ENCODE results near the gene GASK1A.
A peak's percentile ranks its signal among the peaks of the same experiment; 100 is the strongest.
"Not testable (repeated sequence)": the region's sequence is repeated elsewhere in the genome, so short reads cannot be mapped to it uniquely, and the experiment has no call there.

Gene GASK1A

DNA sequence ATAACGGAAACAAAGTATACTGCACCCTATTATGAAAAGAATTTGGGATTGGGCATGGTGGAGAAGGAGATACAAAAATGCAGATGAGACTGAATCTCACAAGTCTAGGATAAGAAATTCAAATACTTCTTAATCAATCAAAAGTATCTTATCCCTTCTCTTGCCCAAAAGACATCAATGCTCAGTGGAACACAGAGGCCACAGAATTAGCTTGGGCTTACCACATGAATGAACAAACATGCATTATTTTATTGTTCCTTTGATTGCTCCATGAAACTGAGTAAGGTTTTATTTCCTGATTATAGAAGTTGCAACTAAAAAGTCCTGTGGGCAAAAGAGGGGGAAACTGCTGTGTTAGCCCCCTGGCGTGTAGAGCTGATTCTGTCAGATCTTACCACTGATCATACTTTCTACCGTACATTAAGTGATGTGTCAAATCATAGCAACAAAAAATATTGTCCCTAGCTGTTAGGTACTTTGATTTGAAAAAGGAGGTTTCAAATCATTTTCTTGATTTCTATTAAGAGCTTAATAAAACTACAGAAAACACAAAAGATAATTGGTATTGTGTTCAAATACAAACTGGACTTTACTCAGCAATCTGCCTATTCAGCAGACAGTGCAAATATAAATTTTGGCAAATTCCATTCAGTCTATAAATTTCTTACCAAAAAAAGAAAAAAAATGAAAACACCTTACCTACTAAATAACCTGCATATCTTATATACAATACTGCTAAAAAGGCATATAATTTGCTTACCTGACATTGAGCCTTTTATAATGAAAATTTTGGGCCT lies 7.9 kb upstream of the GASK1A start:
- DNase-seq = no peak
- peaks cover 0 to 5% (median 0%) of the 10 kb centered on the region in 3 donors for H3K9me3 ChIP-seq
- no peaks in the 10 kb centered on the region for H3K36me3 ChIP-seq
- no peaks in the 10 kb centered on the region for H3K4me1 ChIP-seq
- intact Hi-C loops (cut with DNase I; ENCODE audit: low total_unique reads) = no loop called here
- H3K27me3 ChIP-seq = no peaks in the 10 kb centered on the region
- no peak overlapping the region for H3K27ac ChIP-seq
- H3K4me3 ChIP-seq = no peak overlapping the region
- TF ChIP-seq, protein P1, sequence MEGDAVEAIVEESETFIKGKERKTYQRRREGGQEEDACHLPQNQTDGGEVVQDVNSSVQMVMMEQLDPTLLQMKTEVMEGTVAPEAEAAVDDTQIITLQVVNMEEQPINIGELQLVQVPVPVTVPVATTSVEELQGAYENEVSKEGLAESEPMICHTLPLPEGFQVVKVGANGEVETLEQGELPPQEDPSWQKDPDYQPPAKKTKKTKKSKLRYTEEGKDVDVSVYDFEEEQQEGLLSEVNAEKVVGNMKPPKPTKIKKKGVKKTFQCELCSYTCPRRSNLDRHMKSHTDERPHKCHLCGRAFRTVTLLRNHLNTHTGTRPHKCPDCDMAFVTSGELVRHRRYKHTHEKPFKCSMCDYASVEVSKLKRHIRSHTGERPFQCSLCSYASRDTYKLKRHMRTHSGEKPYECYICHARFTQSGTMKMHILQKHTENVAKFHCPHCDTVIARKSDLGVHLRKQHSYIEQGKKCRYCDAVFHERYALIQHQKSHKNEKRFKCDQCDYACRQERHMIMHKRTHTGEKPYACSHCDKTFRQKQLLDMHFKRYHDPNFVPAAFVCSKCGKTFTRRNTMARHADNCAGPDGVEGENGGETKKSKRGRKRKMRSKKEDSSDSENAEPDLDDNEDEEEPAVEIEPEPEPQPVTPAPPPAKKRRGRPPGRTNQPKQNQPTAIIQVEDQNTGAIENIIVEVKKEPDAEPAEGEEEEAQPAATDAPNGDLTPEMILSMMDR (IDR thresholded peaks at IDR 0.05) = no peak

DNA sequence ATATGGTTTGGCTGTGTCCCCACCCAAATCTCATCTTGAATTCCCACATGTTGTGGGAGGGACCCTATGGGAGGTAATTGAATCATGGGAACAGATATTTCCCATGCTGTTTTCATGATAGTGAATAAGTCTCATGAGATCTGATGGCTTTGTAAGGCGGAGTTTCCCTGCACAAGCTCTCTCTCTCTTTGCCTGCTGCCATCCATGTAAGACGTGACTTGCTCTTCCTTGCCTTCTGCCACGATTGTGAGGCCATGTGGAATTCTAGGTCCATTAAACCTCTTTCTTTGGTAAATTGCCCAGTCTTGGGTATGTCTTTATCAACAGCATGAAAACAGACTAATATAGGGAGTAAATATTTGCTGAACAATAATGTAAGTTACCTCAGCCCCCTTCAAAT lies 4.2 kb upstream of the GASK1A start:
- intact Hi-C loops (cut with DNase I; ENCODE audit: low total_unique reads) = loop anchor here (5.0 kb wide), 1 partner anchor 127 kb away; no protein-coding TSS in a partner anchor
- not testable (repeated sequence) for H3K4me3 ChIP-seq

DNA sequence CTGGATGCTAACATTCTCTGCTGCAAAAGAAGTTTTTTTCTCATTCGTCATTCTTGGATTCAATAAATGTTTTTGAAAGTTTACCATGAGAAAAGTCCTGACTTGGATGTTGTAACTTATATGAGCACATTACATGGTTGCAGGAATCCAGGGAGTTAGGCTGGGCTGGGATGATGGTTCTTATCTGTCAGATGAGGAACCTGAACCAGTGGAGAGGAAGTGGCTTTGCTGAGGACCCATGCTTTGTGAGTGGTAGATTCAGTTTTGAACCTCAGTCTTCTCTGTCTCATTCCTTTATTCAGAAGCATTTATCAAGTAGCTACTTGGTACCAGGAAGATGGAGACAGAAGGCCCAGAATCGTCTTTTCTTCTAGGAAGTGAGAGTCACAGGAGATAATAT lies 3.7 kb upstream of the GASK1A start:
- Histone ChIP-seq H3K4me1 (peaks cover 0 to 15% (median 10%) of the 10 kb centered on the region in 4 donors), H3K27ac (no peak overlapping the region), H3K9me3 (peaks cover 0 to 10% (median 0%) of the 10 kb centered on the region in 3 donors), H3K4me3 (no peak overlapping the region), H3K36me3 (no peaks in the 10 kb centered on the region), H3K27me3 (no peaks in the 10 kb centered on the region)
- TF ChIP-seq, protein P1 (IDR thresholded peaks at IDR 0.05) = no peak
- intact Hi-C loops (cut with DNase I; ENCODE audit: low total_unique reads) = loop anchor here (5.0 kb wide), 1 partner anchor 127 kb away; no protein-coding TSS in a partner anchor
- no peak for DNase-seq

More for the DNA sequence above, 4.2 kb upstream of the GASK1A start:
- not testable (repeated sequence) for H3K4me1 ChIP-seq, DNase-seq, H3K36me3 ChIP-seq, H3K27ac ChIP-seq, H3K27me3 ChIP-seq
- H3K9me3 ChIP-seq = peaks cover 0 to 10% (median 0%) of the 10 kb centered on the region in 3 donors

DNA sequence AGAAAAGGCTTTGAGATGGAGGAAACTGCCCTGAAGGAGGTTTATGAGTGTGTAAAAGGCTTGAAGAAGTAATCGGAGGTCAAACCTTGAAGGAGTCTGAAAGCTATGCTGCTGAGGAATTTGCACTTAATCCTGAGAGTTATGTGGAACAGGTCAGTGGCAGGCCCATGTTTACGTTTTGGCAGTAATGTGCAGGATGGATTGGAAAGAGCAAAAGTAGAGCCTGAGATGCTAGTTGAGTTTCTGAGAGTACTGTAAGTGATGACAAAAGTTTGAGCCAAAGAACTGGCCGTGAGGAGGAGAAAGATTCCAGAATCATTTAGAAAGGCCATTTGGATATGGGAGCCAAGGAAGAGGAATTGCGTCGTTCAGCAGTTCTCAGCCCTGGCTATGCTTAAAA lies 3.2 kb upstream of the GASK1A start:
- H3K9me3 ChIP-seq = peaks cover 0 to 10% (median 0%) of the 10 kb centered on the region in 3 donors
- peaks cover 0 to 20% (median 12%) of the 10 kb centered on the region in 4 donors for H3K4me1 ChIP-seq
- no peaks in the 10 kb centered on the region for H3K36me3 ChIP-seq
- H3K27ac ChIP-seq = no peak overlapping the region
- intact Hi-C loops (cut with DNase I; ENCODE audit: low total_unique reads) = loop anchor here (5.0 kb wide), 1 partner anchor 126 kb away; no protein-coding TSS in a partner anchor
- no peaks in the 10 kb centered on the region for H3K27me3 ChIP-seq
- H3K4me3 ChIP-seq = no peak overlapping the region
- DNase-seq = no peak
- TF ChIP-seq, protein P1 (IDR thresholded peaks at IDR 0.05) = no peak

DNA sequence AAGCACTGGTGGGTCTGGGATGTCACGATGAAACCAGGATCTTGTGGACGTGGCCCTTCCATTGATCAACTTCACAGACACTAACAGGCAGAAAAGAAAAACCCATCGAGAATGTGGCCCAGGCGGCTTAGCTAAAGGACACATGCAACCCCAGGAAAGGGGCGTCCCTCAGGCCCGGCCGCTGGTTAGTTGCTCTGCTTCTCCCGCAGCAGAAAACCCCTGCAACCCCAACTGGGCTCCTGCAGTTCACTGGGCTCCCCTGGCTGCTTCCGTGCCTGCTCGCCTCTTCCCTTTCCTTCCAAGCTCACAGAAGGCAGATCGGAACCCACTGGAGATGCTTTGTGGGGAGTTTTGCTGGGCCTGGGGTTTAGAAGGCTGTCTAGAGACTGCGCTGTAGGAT lies 1.1 kb downstream of the GASK1A start:
- TF ChIP-seq, protein P1 (IDR thresholded peaks at IDR 0.05) = no peak
- no peak for DNase-seq
- Histone ChIP-seq H3K36me3 (no peaks in the 10 kb centered on the region), H3K4me3 (peak overlapping the region; percentile 70 to 83), H3K27me3 (no peaks in the 10 kb centered on the region), H3K27ac (peak overlapping the region; percentile 72 to 78), H3K9me3 (peaks cover 0 to 5% (median 0%) of the 10 kb centered on the region in 3 donors), H3K4me1 (peaks cover 0 to 41% (median 30%) of the 10 kb centered on the region in 4 donors)
- intact Hi-C loops (cut with DNase I; ENCODE audit: low total_unique reads) = no loop called here

DNA sequence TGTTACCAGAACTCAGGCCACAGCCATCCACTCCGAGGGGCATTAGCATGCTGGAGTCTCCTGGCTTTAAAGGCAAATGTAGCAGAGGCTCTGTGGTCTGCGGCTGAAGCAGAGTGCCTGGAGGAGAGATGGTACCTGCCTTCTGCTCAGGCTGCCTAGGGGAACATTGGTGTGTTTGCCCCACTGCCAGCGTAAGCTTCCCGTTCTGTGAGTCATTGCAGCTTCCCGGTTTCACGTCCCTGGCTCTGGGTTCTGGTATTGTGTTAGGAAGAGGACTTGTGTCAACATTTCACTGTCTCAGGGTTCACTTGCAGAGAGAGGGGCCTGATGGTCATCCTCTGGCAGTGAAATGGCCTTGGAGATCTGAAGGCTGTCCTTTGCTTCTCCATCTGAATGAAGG lies 1.8 kb downstream of the GASK1A start:
- intact Hi-C loops (cut with DNase I; ENCODE audit: low total_unique reads) = no loop called here
- Histone ChIP-seq H3K27me3 (no peaks in the 10 kb centered on the region), H3K9me3 (peaks cover 0 to 5% (median 0%) of the 10 kb centered on the region in 3 donors), H3K4me3 (peak overlapping the region; percentile 70 to 83), H3K4me1 (peaks cover 0 to 41% (median 30%) of the 10 kb centered on the region in 4 donors), H3K27ac (peak overlapping the region; percentile 72 to 78), H3K36me3 (no peaks in the 10 kb centered on the region)
- DNase-seq = peak; percentile 76 to 79
- TF ChIP-seq, protein P1 (IDR thresholded peaks at IDR 0.05) = no peak

Measured in tibial artery (tissue), 4 donors.